Measurements from ENCODE around the gene NELL1.

NELL1 gene

DNA sequence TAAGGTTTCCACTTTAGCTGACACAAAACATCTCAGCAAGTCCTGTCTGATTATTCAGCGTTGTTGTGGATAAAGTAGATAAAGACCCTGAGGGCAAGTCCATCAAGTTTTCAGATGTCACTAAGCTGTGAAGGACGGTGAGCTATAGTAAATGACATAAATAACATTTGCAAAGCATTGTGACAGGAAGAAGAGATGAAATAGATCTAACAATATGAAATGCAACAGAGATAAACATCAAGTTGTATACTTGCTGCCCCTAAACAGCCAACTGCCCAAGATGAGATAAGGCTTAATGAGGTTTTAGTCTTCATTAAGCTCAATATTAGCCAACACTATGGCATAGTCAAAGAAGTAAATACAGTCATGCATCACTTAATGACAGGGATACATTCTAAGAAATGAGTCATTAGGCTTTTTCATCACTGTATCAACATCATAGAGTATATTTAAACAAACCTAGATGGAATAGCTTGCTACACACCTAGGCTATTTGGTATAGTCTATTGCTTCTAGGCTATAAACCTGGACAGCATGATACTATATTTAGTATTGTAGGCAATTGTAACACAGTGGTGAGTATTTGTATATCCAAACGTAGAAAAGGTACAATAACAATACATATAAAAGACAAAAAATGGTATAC, 898.4 kb downstream of the NELL1 start:
- TF ChIP-seq, protein P1, sequence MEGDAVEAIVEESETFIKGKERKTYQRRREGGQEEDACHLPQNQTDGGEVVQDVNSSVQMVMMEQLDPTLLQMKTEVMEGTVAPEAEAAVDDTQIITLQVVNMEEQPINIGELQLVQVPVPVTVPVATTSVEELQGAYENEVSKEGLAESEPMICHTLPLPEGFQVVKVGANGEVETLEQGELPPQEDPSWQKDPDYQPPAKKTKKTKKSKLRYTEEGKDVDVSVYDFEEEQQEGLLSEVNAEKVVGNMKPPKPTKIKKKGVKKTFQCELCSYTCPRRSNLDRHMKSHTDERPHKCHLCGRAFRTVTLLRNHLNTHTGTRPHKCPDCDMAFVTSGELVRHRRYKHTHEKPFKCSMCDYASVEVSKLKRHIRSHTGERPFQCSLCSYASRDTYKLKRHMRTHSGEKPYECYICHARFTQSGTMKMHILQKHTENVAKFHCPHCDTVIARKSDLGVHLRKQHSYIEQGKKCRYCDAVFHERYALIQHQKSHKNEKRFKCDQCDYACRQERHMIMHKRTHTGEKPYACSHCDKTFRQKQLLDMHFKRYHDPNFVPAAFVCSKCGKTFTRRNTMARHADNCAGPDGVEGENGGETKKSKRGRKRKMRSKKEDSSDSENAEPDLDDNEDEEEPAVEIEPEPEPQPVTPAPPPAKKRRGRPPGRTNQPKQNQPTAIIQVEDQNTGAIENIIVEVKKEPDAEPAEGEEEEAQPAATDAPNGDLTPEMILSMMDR (IDR thresholded peaks at IDR 0.05; ENCODE audit: insufficient read depth, low read length, poor library complexity, severe bottlenecking) = no peak
- no peaks in the 10 kb centered on the region for H3K27me3 ChIP-seq (replicated peaks; ENCODE audit: control insufficient read depth, insufficient read depth, low read length)
- no peak overlapping the region for H3K4me3 ChIP-seq (replicated peaks; ENCODE audit: low read depth, low read length)
- DNase-seq (ENCODE audit: extremely low read depth, insufficient read length) = no peak
- no peaks in the 10 kb centered on the region for H3K36me3 ChIP-seq (ENCODE audit: control insufficient read depth, insufficient read depth, low read length)

DNA sequence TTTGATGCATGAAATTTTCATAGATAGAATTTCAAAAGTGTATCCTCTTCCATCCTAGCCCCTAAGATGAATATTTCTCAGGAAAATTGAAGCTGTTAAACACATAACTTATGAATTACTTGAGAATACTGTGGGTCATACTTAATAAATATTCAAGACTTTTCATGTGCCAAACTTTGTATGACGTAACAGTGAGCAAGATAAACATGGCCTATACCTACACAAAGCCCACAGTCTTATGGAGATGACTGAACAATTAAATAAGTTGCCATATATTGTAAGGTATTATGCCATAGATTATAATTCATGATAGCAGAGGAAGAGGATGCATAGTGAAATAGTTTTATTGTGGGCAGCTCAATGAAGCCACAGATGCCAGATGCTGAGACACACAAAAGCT, 902.8 kb downstream of the NELL1 start:
- Histone ChIP-seq H3K36me3 (ENCODE audit: control insufficient read depth, insufficient read depth, low read length) (no peaks in the 10 kb centered on the region), H3K4me3 (replicated peaks; ENCODE audit: low read depth, low read length) (no peak overlapping the region), H3K27me3 (replicated peaks; ENCODE audit: control insufficient read depth, insufficient read depth, low read length) (no peaks in the 10 kb centered on the region)
- no peak for DNase-seq (ENCODE audit: extremely low read depth, insufficient read length)
- TF ChIP-seq, protein P1 (IDR thresholded peaks at IDR 0.05; ENCODE audit: insufficient read depth, low read length, poor library complexity, severe bottlenecking) = no peak

DNA sequence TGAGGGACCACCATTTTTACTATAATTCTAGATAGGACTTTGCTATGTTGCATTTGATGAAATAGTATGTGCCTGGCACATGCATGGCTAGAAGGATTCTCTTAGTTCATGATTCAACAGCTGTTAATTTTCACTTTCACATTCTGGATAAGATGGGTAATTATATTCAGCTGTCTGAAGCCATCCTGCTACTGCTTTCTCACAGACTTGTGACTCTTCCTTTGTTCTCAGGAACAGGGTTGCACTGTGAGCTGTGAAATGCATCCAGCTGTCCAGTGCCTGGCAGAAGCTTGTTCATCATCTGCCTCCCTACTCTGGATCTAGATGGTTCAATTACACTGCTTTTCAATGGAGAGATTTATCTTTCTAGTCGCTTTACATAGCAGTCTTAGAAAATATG, 913.4 kb downstream of the NELL1 start:
- TF ChIP-seq, protein P1 (IDR thresholded peaks at IDR 0.05; ENCODE audit: insufficient read depth, low read length, poor library complexity, severe bottlenecking) = no peak
- Histone ChIP-seq H3K27me3 (replicated peaks; ENCODE audit: control insufficient read depth, insufficient read depth, low read length) (no peaks in the 10 kb centered on the region), H3K4me3 (replicated peaks; ENCODE audit: low read depth, low read length) (no peak overlapping the region), H3K36me3 (ENCODE audit: control insufficient read depth, insufficient read depth, low read length) (no peaks in the 10 kb centered on the region)
- DNase-seq (ENCODE audit: extremely low read depth, insufficient read length) = no peak

DNA sequence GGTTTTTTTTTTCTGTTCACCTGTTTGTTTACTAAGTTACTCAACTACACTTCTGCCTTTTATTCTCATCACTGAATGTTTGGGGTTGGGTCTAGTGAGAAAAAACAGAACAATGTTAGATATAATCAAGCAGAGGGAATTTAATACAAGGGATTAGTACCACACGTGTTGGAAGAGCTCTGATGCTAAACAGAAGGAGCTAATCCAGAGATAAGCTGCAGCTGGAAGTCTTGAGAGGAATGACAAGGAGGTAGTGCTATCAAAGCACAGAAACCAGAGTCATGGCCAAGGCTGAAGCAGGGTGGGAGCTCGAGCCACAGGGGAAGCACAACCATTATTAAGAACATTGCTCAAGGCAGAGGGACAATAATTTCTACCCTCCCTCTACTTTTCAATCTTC, 919.4 kb downstream of the NELL1 start:
- DNase-seq (ENCODE audit: extremely low read depth, insufficient read length) = no peak
- TF ChIP-seq, protein P1 (IDR thresholded peaks at IDR 0.05; ENCODE audit: insufficient read depth, low read length, poor library complexity, severe bottlenecking) = no peak
- Histone ChIP-seq H3K4me3 (replicated peaks; ENCODE audit: low read depth, low read length) (no peak overlapping the region), H3K36me3 (ENCODE audit: control insufficient read depth, insufficient read depth, low read length) (no peaks in the 10 kb centered on the region), H3K27me3 (replicated peaks; ENCODE audit: control insufficient read depth, insufficient read depth, low read length) (no peaks in the 10 kb centered on the region; the same call in 1 of the 2 replicates)

DNA sequence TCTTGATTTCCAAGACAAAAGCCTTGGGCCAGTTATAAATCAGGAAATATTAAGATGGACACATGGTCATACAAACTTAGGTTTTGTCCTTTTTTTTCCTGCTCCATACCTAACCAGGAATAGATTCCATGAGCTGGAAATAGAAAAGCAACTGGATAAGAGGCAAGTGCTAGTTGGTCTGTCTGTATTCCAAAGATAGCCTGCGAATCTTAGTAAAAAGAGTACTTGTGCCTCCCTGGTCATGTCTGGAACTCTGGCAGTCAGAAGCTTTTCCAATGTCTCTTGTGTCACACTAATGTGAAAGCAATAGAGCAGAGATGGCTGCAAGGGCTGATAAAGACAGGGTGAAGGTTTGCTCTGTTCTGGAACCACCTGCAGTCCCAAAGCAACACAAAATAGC, 933.3 kb downstream of the NELL1 start:
- Histone ChIP-seq H3K36me3 (ENCODE audit: control insufficient read depth, insufficient read depth, low read length) (no peaks in the 10 kb centered on the region), H3K4me3 (replicated peaks; ENCODE audit: low read depth, low read length) (no peak overlapping the region), H3K27me3 (replicated peaks; ENCODE audit: control insufficient read depth, insufficient read depth, low read length) (no peaks in the 10 kb centered on the region)
- TF ChIP-seq, protein P1 (IDR thresholded peaks at IDR 0.05; ENCODE audit: insufficient read depth, low read length, poor library complexity, severe bottlenecking) = no peak
- no peak for DNase-seq (ENCODE audit: extremely low read depth, insufficient read length)

DNA sequence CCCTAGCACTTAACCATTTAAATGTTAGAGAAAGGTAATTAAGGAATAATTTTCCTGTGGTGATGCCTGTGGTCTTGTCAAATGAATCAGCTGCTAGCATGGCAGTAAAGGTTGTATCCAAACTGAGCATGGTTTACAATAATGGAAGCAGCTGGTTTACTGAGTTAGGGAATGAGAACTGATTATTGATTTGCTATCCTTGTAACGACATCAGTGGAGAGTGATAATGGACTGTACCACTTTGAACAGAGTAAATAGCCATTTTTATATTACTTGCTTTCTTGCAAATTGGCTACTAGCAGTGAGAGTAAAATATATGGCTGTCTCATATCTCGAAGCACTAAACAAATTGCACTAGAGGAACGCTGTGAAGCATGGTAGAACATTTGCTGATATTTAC, 934.5 kb downstream of the NELL1 start:
- H3K27me3 ChIP-seq (replicated peaks; ENCODE audit: control insufficient read depth, insufficient read depth, low read length) = no peaks in the 10 kb centered on the region
- no peak overlapping the region for H3K4me3 ChIP-seq (replicated peaks; ENCODE audit: low read depth, low read length)
- no peaks in the 10 kb centered on the region for H3K36me3 ChIP-seq (ENCODE audit: control insufficient read depth, insufficient read depth, low read length)
- DNase-seq (ENCODE audit: extremely low read depth, insufficient read length) = no peak
- TF ChIP-seq, protein P1 (IDR thresholded peaks at IDR 0.05; ENCODE audit: insufficient read depth, low read length, poor library complexity, severe bottlenecking) = no peak

Measured in GM06990 (cell line).